Activated T-cell treated with anti-CD3 and anti-CD28 coated beads, Interleukin-2, amount 50 U/mL, for 24 hours (primary cell): ENCODE data around the gene WDR81.

Experiments used
- DNase-seq: peaks from one replicate; pipeline ENCODE4 v3.0.0-alpha.2; 2020
- H3K27ac Mint-ChIP-seq: 2 replicates; pipeline ENCODE4 v1.8.0; 2020; ENCODE audit warnings: mild to moderate bottlenecking, mixed read lengths
- H3K27me3 Mint-ChIP-seq: 2 replicates; pipeline ENCODE4 v1.8.0; 2020; ENCODE audit warnings: mixed read lengths
- H3K36me3 Mint-ChIP-seq: 2 replicates; pipeline ENCODE4 v1.8.0; 2020; ENCODE audit warnings: low read depth, mixed read lengths
- H3K4me1 Mint-ChIP-seq: 2 replicates; pipeline ENCODE4 v1.8.0; 2020; ENCODE audit warnings: low read depth, mixed read lengths
- H3K4me3 Mint-ChIP-seq: 2 replicates; pipeline ENCODE4 v1.8.0; 2020; ENCODE audit warnings: mild to moderate bottlenecking, moderate library complexity, mixed read lengths
- H3K9me3 Mint-ChIP-seq: 2 replicates; pipeline ENCODE4 v1.8.0; 2020; ENCODE audit warnings: mixed read lengths

WDR81 gene

GRCh38 chr17:1786708-1787107 is 62.2 kb downstream of the WDR81 start:
- no peak overlapping the region for H3K4me3 Mint-ChIP-seq
- H3K27ac Mint-ChIP-seq, result no peak overlapping the region
- H3K36me3 Mint-ChIP-seq, result peaks cover 64% of the 10 kb centered on the region
- no peak for DNase-seq
- no peaks in the 10 kb centered on the region for H3K27me3 Mint-ChIP-seq
- no peaks in the 10 kb centered on the region for H3K9me3 Mint-ChIP-seq
- peaks cover 1% of the 10 kb centered on the region for H3K4me1 Mint-ChIP-seq

GRCh38 chr17:1787301-1787902 is 62.9 kb downstream of the WDR81 start:
- no peak for DNase-seq
- H3K36me3 Mint-ChIP-seq, result peaks cover 57% of the 10 kb centered on the region
- H3K9me3 Mint-ChIP-seq, result no peaks in the 10 kb centered on the region
- H3K4me3 Mint-ChIP-seq, result no peak overlapping the region
- H3K27me3 Mint-ChIP-seq, result no peaks in the 10 kb centered on the region
- H3K27ac Mint-ChIP-seq, result no peak overlapping the region
- peaks cover 1% of the 10 kb centered on the region for H3K4me1 Mint-ChIP-seq
